ENCODE measurements around the gene PLXND1.

DNA sequence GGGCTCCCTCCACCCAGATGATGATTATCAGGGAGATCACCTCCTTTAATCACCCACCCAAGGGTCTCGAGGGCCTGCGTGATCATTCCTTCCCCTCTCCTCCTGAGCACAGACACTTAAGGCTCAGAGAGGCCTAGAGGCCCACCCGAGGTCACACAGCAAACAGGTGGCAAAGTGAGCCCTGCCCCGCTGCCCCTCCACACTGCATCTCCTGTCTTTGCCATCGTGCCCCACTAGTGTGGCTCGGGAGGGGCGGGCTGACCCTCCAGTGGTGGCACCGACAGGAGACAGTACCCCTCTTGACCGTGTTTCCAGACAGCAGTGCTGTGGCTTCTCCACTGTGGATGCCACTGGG is 4.9 kb upstream of the PLXND1 start:
- TF ChIP-seq ZNF274 (IDR thresholded peaks at IDR 0.05; ENCODE audit: low read depth, low read length) (no peak), YY1 (IDR thresholded peaks at IDR 0.05; ENCODE audit: insufficient read depth, insufficient read length) (no peak), SUZ12 (IDR thresholded peaks at IDR 0.05; ENCODE audit: extremely low read depth, insufficient read depth, insufficient read length) (no peak)

Measured in NT2/D1 (cell line).